SK-N-SH (cell line): ENCODE results near the gene ELAVL2.

Source experiments
- CTCF ChIP-seq: fragments of 200-600 bp; sonication (generic); IDR thresholded peaks from 2 replicates; pipeline ENCODE4 v1.6.1; 2017; ENCODE audit warnings: antibody characterized with exemption, mild to moderate bottlenecking, moderate library complexity
- GABPA ChIP-seq: IDR thresholded peaks from 2 replicates; pipeline ENCODE4 v1.4.0; 2012; ENCODE audit warnings: low read depth, mild to moderate bottlenecking
- MAX ChIP-seq: IDR thresholded peaks from 2 replicates; pipeline ENCODE4 v1.4.0; 2012; ENCODE audit warnings: low read depth
- RCOR1 ChIP-seq: fragments of 150-350 bp; IDR thresholded peaks from 2 replicates; pipeline ENCODE4 v1.6.1; 2017; ENCODE audit warnings: antibody characterized with exemption, low read length
- RFX5 ChIP-seq: IDR thresholded peaks from 2 replicates; pipeline ENCODE4 v1.6.1; 2012; ENCODE audit warnings: mild to moderate bottlenecking, improper control_type of control experiment, low read length
- SIN3A ChIP-seq: IDR thresholded peaks from 2 replicates; pipeline ENCODE4 v1.6.1; 2012; ENCODE audit warnings: low read depth, mild to moderate bottlenecking, low read length, moderate library complexity, borderline replicate concordance
- TAF1 ChIP-seq: IDR thresholded peaks from 2 replicates; pipeline ENCODE4 v1.6.1; 2012; ENCODE audit warnings: low read depth, mild to moderate bottlenecking, low read length, moderate library complexity, borderline replicate concordance
- TF ChIP-seq, protein P1 (sequence below): IDR thresholded peaks from 2 replicates; pipeline ENCODE4 v1.4.0; 2012; ENCODE audit warnings: low read depth, borderline replicate concordance

GRCh38 chr9:23686896-23687295, 139.1 kb downstream of the ELAVL2 start:
- no peak for TF ChIP-seq CTCF
- TF ChIP-seq SIN3A: no peak
- TF ChIP-seq, protein P1, sequence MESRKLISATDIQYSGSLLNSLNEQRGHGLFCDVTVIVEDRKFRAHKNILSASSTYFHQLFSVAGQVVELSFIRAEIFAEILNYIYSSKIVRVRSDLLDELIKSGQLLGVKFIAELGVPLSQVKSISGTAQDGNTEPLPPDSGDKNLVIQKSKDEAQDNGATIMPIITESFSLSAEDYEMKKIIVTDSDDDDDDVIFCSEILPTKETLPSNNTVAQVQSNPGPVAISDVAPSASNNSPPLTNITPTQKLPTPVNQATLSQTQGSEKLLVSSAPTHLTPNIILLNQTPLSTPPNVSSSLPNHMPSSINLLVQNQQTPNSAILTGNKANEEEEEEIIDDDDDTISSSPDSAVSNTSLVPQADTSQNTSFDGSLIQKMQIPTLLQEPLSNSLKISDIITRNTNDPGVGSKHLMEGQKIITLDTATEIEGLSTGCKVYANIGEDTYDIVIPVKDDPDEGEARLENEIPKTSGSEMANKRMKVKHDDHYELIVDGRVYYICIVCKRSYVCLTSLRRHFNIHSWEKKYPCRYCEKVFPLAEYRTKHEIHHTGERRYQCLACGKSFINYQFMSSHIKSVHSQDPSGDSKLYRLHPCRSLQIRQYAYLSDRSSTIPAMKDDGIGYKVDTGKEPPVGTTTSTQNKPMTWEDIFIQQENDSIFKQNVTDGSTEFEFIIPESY: no peak
- no peak for TF ChIP-seq GABPA
- no peak for TF ChIP-seq RFX5
- no peak for TF ChIP-seq TAF1
- no peak for TF ChIP-seq RCOR1
- TF ChIP-seq MAX: no peak
